ENCODE data around the gene HECTD1. TPM values are rescaled to one million over a fixed set of nuclear protein-coding genes. Genes with fewer than 3 reads are reported as not detected.

The HECTD1 gene
- total and polyA plus RNA-seq, 9 of the 15 experiments (the other 6 are each of a cell fraction or from before 2014, with no cell fraction given), result 27.9 to 111 (median 78.1) TPM

- POLR2A ChIA-PET, result interaction anchor here (1.1 kb wide), 1 partner anchor 12 kb away, joined by 4 read pairs; no protein-coding TSS in a partner anchor
- intact Hi-C loops (cut with micrococcal nuclease), result no loop called here
- Histone ChIP-seq H3K4me2 (ENCODE audit: insufficient read depth, low read length) (no peak overlapping the region), H3K4me1 (replicated peaks in 1 of 2; ENCODE audit: control insufficient read depth in 2 of 2, insufficient read depth in 2 of 2, low read length in 2 of 2) (no peaks in the 10 kb centered on the region; a peak in 1 of 5 replicates), H3K27me3 (ENCODE audit: control insufficient read depth in 2 of 2, insufficient read depth in 2 of 2, low read length in 2 of 2) (no peaks in the 10 kb centered on the region), H3K36me3 (ENCODE audit: control insufficient read depth, insufficient read depth, low read length) (peaks cover 28% of the 10 kb centered on the region; the same call in 2 of the 3 replicates), H3K9me1 (ENCODE audit: control insufficient read depth, insufficient read depth, low read length) (no peaks in the 10 kb centered on the region), H2AFZ (ENCODE audit: low read depth, low read length) (no peak overlapping the region), H3K4me3 (no peak overlapping the region), H3K9ac (ENCODE audit: insufficient read depth in 1 of 2, low read depth in 2 of 2, low read length in 2 of 2) (no peak overlapping the region), H4K20me1 (replicated peaks; ENCODE audit: control insufficient read depth, insufficient read depth, low read length) (no peaks in the 10 kb centered on the region), H3K79me2 (ENCODE audit: control insufficient read depth, insufficient read depth, low read length) (peaks cover 40% of the 10 kb centered on the region), H3K27ac (ENCODE audit: extremely low read depth, low read depth, low read length) (no peak overlapping the region), H3K9me3 (replicated peaks; ENCODE audit: control insufficient read depth, insufficient read depth, low read depth, low read length) (no peaks in the 10 kb centered on the region)
- BruUV-seq (replicated peaks), result no TSS peak
- CTCF ChIA-PET (ENCODE audit: low intra/inter-chr PET ratio), result no interaction called here
- no peak for TF ChIP-seq AFF1 (IDR thresholded peaks at IDR 0.05; ENCODE audit: low read depth in 1 of 2, partially characterized antibody in 2 of 2)
- no peak for TF ChIP-seq GATAD2B (IDR thresholded peaks at IDR 0.05; ENCODE audit: borderline replicate concordance)
- TF ChIP-seq PKNOX1 (IDR thresholded peaks at IDR 0.05), result no peak
- TF ChIP-seq TRIM24 (IDR thresholded peaks at IDR 0.05), result no peak
- no peak for TF ChIP-seq FOXM1 (IDR thresholded peaks at IDR 0.05; ENCODE audit: low read depth)
- no peak for TF ChIP-seq FOXM1 (CRISPR knock-in tag; IDR thresholded peaks at IDR 0.05; ENCODE audit: low read depth)
- TF ChIP-seq RFX5 (IDR thresholded peaks at IDR 0.05; ENCODE audit: low read depth, low read length), result no peak
- TF ChIP-seq PHF8 (IDR thresholded peaks at IDR 0.05; ENCODE audit: borderline replicate concordance, low read length), result no peak
- no peak for TF ChIP-seq SFPQ (IDR thresholded peaks at IDR 0.05; ENCODE audit: low read depth, low read length)
- no peak for DNase-seq (ENCODE audit: extremely low read depth in 1 of 4, low spot score in 3 of 4)
- 100% methylated on average over 2 of the region's 3 CpGs for WGBS (ENCODE audit: insufficient coverage, low coverage, missing lambda C conversion rate)
- no peak; the same call in 2 of the 3 replicates for ATAC-seq
- in situ Hi-C loops (cut with MboI), result no loop called here
- no peak for FAIRE-seq
These were observed 26.3 kb downstream of the HECTD1 start for GRCh38 chr14:31181271-31181670.

Measured in K562 (cell line).